NCI-H226 (cell line): Measurements from ENCODE around the gene FN1.
A peak's percentile ranks its signal among the peaks of the same experiment; 100 is the strongest.
"Not testable (repeated sequence)": the region's sequence is repeated elsewhere in the genome, so short reads cannot be mapped to it uniquely, and the experiment has no call there.

Experiments
- DNase-seq: peaks from one replicate; pipeline ENCODE4 v3.0.0-alpha.2; 2015

Gene FN1

GRCh38 chr2:215422676-215423075, 13.2 kb downstream of the FN1 start:
- no peak for DNase-seq

- no peak for DNase-seq
Observed at GRCh38 chr2:215421859-215422461, 13.9 kb downstream of the FN1 start.

DNA sequence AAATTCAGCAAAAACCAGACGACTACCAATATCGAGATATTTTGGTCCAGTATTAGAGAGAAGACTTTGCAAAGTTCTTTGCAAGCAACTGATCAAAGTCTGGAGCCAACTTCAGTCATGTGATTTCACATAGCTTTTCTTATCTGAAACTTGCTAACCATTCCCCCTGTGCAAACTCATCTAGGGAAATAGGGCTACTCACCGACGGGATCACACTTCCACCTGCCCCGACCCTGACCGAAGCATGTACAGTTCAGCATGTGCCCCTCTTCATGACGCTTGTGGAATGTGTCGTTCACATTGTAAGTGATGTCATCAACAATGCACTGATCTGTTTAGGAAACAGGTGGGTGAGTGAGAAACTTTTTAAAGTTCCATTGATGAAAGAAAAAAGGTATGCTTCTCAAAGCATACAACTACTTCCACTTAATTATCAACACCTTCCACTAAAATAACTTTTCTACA, 15.4 kb downstream of the FN1 start:
- no peak for DNase-seq

DNA sequence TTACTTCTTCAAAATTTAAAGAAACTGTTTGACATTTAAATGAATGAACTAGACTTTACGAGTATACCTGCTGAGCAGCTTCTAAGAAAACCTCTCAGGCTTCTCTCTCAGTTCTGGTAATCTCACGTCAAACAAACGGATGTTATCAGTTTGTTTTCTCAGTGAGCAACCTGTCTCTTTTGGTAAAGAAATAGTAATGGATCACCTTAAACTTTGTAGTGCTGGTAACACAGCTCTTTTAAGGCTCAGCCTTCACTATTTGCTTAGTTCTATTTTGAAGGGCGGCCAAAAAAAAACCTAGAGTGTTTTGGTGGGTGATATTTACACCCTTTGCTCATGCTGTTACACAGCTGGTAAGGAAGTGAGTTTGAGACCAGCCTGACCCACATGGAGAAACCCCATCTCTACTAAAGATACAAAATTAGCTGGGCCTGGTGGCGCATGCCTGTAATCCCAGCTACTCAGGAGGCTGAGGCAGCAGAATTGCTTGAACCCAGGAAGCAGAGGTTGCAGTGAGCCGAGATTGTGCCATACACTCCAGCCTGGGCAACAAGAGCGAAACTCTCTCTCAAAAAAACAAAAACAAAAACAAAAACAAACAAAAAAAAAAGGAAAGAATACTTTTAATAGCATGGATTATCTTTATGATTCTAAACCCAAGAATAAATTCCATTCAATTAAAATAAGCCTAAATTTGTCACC, 15.9 kb downstream of the FN1 start:
- DNase-seq, result no peak

DNA sequence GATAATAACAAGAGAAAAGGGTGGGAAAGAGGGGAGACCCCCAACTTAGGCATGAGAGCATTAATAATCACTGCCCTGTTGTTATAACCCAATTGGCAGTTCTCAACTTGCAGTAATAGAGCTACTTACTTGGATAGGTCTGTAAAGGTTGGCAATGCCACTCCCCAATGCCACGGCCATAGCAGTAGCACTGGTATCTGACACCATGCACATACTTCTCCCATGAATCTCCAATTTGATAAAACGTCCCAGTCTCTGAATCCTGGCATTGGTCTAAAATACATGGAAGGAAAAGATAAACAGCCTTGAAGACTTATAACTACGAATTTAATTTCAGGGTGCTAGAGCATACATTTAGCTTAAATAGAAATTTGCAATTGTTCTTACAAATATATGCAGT, 16.8 kb downstream of the FN1 start:
- peak; percentile 7 for DNase-seq

DNA sequence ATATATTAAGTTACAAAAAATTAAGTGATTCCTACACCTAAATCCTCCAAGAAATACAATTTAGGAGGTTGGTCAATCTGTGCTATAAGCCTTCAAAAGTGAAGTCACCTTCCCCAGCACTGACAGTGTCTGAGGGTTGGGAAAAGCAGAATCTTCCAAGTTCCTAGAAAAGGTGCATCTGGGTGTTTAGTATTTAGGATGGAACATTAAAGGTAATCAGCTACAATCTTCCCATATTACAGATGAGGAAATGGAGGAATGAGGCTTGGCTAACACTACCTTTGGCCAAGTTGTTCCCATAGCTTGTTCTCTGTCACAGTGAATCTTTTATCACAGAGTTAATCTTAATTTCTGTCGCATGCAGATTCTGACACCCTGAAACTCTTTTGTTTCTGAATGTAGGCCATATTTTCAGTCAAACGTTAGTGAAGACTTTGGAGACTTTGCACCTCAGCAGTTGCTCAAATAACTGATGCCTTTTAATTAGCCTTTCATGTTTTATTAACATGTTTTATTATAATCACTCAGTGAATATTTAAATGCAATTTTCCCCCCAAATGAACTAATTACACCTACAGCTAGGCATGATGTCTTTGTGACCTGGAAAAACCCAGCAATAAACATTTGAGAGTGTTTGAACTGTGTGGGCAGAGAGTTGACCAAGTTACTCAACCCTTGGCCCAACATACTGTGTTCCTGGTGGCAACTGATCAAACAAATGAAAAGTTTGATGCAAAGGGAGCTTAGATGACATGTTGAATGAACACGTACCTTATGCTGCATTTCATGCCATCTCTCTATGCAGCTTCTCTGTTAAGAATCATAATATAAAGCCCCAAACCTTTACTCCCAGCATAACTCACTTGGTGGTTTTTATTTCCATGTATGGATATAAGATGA, 17.6 kb downstream of the FN1 start:
- DNase-seq, result no peak

- no peak for DNase-seq
Observed at GRCh38 chr2:215417400-215417951, 18.4 kb downstream of the FN1 start.

DNA sequence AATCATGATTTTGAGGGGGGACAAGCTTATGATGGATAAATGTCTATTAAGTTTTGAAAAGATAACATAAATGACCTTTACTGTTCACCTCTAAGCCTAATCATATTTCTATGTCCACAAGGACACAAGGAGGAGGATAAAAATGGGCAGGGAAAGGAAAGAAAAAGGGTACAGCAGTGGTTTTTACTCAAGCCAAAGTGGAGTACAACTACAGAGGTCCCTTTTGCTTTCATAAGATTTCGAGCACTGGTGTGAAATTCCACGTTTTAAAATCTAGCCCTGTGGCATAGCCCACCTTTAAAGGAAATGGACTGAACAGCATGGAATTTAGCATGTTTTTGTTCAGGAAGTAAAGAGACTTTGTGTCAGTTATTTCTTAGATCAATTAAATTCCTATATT, 19.2 kb downstream of the FN1 start:
- no peak for DNase-seq

DNA sequence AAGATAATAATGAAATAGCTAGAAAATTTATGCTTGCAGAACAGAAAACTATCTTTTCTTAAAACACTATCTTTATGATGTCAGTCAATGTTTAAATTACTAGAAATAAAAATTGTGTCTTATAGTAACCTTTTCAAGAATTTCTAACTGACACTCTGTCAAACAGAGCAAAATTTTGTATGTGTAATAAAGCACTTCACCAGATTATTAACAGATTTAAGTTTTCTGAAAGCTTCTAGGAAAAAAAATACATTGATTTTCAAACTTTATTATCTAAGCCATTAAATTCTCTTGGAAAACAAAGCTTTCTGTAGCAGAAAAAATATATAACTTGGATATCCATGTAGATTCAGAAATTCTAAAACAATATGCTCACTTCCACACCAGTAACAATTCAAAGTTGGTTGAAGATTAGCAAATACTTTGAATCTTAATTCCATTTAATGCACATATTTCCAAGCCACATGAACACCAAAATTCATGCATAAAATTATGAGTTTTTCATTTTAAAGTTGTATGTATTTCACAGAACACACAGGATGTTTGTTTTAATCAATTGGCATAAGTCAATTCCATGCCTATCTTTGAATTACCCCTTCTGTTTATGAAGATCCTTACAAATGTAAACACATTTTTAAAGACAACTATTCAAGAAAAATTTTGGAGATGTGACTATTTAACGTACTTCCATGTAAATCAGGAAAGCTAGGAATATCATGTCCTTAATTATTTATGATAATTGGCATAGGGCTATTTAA, 19.9 kb downstream of the FN1 start:
- DNase-seq, result no peak

GRCh38 chr2:215415218-215415617, 20.6 kb downstream of the FN1 start:
- DNase-seq, result no peak

- DNase-seq, result no peak
Observed at GRCh38 chr2:215414674-215415073, 21.2 kb downstream of the FN1 start.

GRCh38 chr2:215413974-215414373, 21.9 kb downstream of the FN1 start:
- DNase-seq, result no peak

GRCh38 chr2:215413484-215413777, 22.4 kb downstream of the FN1 start:
- DNase-seq, result no peak

GRCh38 chr2:215411941-215412743, 23.7 kb downstream of the FN1 start:
- no peak for DNase-seq

DNA sequence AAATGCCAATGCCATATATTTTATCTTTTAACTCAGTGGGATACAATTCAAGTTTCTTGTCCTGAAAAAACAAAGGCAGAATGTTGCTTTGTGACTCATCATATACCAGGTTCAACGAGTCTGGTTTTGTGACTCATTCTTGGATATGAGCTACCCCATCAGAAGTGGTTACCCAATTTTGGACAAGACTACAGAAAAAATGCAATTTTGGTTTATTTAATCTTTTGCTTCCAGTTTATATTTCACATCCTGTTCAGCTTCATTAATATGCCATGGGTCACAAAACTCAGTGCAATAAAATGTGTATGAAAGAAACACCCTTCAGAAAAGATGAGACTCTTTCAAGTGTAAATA, 25.0 kb downstream of the FN1 start:
- DNase-seq, result peak; percentile 77

GRCh38 chr2:215410181-215410931, 25.5 kb downstream of the FN1 start:
- not testable (repeated sequence) for DNase-seq

GRCh38 chr2:215409331-215410127, 26.3 kb downstream of the FN1 start:
- DNase-seq, result no peak

- not testable (repeated sequence) for DNase-seq
Observed at GRCh38 chr2:215408441-215408840, 27.4 kb downstream of the FN1 start.

GRCh38 chr2:215407590-215408264, 28.1 kb downstream of the FN1 start:
- DNase-seq, result no peak

DNA sequence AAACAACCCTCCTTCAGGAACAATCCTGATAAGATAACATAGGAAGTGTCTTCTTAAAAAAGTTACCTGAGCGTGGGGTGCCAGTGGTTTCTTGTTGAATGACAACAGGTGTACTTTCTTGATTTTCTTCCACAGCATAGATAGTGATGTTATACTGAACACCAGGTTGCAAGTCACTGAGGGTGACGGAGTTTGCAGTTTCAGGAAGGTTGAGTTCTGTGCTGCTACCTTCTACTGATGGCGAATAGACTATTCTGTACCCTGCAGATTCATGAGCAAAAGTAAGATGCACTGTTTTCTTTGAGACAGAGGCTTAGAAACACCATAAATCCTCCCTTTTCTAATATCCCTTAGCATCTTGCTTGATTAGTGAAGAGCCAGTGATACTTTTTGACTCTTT, 28.8 kb downstream of the FN1 start:
- DNase-seq, result no peak
